HEK293 (cell line): ENCODE results near the gene SPPL2B.

Experiments used
- CTCF ChIP-seq: fragments of 450-650 bp; formaldehyde crosslinking; IDR thresholded peaks from 2 replicates; pipeline ENCODE4 v1.5.1; 2016; ENCODE audit warnings: missing biosample characterization, missing genetic modification characterization
- HOXA7 ChIP-seq: sonication (generic); formaldehyde crosslinking; IDR thresholded peaks from 2 replicates; pipeline ENCODE4 v1.8.1; 2022; ENCODE audit warnings: missing genetic modification reagents, borderline replicate concordance
- KLF7 ChIP-seq: fragments of 450-650 bp; formaldehyde crosslinking; IDR thresholded peaks from 2 replicates; pipeline ENCODE4 v1.5.1; 2016; ENCODE audit warnings: missing biosample characterization, missing genetic modification characterization, borderline replicate concordance
- MYNN ChIP-seq: fragments of 450-650 bp; formaldehyde crosslinking; IDR thresholded peaks from 2 replicates; pipeline ENCODE4 v1.5.1; 2016; ENCODE audit warnings: missing biosample characterization, missing genetic modification characterization, borderline replicate concordance
- SETDB1 ChIP-seq: IDR thresholded peaks from one replicate; pipeline ENCODE4 v1.6.1; 2017; ENCODE audit warnings: mild to moderate bottlenecking, low read length, moderate library complexity, mixed read lengths; ENCODE audit not compliant: insufficient read length
- YY1 ChIP-seq: fragments of 450-650 bp; formaldehyde crosslinking; IDR thresholded peaks from 2 replicates; pipeline ENCODE4 v1.5.1; 2018; ENCODE audit warnings: missing biosample characterization, missing genetic modification characterization
- ZNF157 ChIP-seq: fragments of 450-650 bp; formaldehyde crosslinking; IDR thresholded peaks from 2 replicates; pipeline ENCODE4 v1.5.1; 2016; ENCODE audit warnings: missing biosample characterization, missing genetic modification characterization
- ZNF335 ChIP-seq: fragments of 450-650 bp; formaldehyde crosslinking; conservative IDR thresholded peaks from 2 replicates; pipeline ENCODE4 v1.5.1; 2016; ENCODE audit warnings: missing biosample characterization, missing genetic modification characterization
- ZNF354C ChIP-seq: fragments of 450-650 bp; formaldehyde crosslinking; IDR thresholded peaks from 2 replicates; pipeline ENCODE4 v1.5.1; 2016; ENCODE audit warnings: missing biosample characterization, missing genetic modification characterization, low read depth, borderline replicate concordance
- ZNF398 ChIP-seq: fragments of 450-650 bp; formaldehyde crosslinking; IDR thresholded peaks from 2 replicates; pipeline ENCODE4 v1.5.1; 2017; ENCODE audit warnings: missing biosample characterization, missing genetic modification characterization
- ZNF501 ChIP-seq: fragments of 450-650 bp; formaldehyde crosslinking; IDR thresholded peaks from 2 replicates; pipeline ENCODE4 v1.5.1; 2016; ENCODE audit warnings: missing biosample characterization, missing genetic modification characterization
- ZNF510 ChIP-seq: fragments of 450-650 bp; formaldehyde crosslinking; IDR thresholded peaks from 2 replicates; pipeline ENCODE4 v1.5.1; 2018; ENCODE audit warnings: mild to moderate bottlenecking, missing genetic modification characterization, missing biosample characterization; ENCODE audit not compliant: insufficient replicate concordance

GRCh38 chr19:2306971-2307370 is 21.5 kb upstream of the SPPL2B start:
- TF ChIP-seq CTCF (no peak), ZNF510 (tag by site-specific recombination) (no peak), SETDB1 (no peak), HOXA7 (no peak), ZNF354C (no peak), ZNF157 (no peak), ZNF501 (tag by site-specific recombination) (no peak), YY1 (tag by site-specific recombination) (no peak), ZNF335 (no peak), KLF7 (tag by site-specific recombination) (no peak), MYNN (tag by site-specific recombination) (no peak), ZNF398 (tag by site-specific recombination) (no peak)
